LoVo (cell line): ENCODE results near the gene DCDC2.
A peak's percentile ranks its signal among the peaks of the same experiment; 100 is the strongest.
"Not testable (repeated sequence)": the region's sequence is repeated elsewhere in the genome, so short reads cannot be mapped to it uniquely, and the experiment has no call there.

Experiments used
- DNase-seq: peaks from one replicate; pipeline ENCODE4 v3.0.0-alpha.2; 2016; ENCODE audit warnings: low spot score

DCDC2 gene

DNA sequence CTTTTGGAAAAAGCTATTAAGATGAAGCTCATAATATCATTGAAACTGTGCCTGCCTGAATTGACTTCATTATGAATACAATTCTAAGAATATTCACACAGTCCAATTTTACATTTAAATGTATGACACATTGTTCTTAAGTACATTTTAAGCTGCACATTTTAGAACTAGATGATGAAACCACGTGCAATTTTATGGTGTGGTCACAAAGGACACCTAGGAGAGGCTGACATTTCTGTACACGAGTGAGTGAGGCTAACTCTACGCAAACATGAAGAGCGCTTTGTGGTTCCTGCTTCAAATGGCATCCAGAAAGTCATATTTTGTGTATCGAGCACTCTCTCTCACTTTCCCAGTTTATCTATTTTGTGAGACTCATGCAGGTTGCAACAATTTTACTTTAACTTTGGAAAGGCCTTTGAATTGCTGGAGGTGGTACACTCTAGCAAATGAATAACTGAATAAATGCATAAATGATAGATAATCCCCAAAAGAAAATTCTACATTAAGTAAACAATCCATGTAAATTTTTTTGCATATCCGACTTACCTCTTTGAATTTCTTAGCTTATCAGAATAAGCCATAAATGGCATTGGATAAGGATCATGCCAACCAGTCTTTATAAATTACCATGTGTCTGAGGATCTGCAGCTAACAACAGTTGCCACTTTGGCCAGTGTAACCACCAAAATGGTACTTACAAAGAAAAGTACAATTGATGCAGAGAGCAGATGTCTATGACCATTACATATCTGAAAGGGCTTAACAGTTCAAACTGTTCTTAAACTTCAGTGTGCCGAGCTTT lies 134.5 kb downstream of the DCDC2 start:
- peak; percentile 49 for DNase-seq

DNA sequence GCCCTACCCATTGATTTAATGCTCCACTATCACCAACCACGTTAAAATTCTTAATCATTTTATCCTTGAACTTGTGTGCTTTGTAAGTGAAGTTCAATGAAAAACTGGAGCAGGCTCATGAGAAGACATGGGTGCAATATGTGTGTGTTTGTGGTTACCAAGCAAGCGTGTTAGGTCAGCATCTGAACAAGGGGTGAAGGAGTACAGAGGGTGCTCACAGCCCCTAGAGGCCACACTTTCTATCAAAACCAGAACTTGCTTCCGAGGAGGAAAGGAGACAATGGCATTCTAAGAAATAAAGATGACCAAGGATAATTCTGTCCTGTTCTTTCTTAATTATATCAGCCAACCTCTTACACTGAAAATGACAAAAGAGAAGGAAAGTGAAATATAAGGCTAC lies 138.2 kb downstream of the DCDC2 start:
- no peak for DNase-seq

DNA sequence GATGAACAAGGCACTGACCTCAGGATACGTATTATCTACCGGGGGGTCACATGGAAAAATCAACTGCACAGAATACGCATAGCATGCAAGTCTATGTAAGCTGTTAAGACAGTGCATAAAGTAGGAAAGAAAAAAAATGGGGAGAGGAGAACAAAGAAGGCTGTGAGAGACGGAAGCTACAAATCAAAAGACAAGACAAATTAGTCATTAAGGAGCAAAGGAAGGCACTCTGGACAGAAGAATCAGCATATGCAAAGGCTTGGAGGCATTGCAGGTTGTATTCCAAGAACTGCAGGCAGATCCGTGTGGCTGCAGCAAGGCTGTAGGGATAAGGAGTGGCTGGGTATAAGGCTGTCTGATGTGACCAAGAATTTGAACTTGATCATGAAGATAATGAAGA lies 142.9 kb downstream of the DCDC2 start:
- no peak for DNase-seq

DNA sequence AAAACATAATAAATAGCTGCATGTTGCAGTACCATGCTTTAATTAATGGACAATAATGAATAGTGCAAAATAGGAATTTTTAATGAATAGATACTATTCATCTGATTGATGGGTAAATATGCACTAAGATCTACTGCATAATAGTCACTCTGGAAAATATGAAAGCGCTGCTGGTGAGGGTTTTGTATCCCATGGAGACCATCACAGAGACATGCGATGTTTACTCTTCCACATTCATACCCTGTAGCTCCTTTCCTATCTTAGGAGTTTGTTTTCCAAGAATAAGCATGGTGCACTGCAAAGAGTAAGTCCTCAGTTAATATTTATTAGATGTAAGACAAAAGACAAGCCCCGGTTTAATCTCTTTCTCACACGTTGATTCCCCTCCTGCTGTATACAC lies 150.4 kb downstream of the DCDC2 start:
- no peak for DNase-seq

DNA sequence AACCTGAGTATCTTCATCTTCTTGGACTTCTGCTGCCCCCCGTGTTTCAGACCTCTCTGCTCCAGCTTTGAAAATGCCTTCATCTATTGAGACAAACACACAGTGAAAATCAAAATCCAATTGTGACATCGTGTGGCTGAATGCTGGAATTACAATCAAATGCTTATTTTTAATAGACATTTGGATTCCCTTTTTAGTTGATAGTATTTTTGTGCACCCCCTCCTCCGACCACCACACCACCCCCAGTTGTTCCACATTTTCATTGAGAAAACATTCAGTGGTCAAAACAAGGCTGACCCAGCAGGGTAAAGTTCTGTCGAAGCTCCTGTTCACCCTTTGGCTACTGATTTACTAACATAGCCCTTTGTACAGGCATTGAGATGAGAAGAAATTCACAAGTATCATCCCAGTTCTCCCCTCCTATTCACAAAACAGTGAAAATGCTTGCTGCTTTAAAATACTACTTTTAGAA lies 152.8 kb downstream of the DCDC2 start:
- peak; percentile 51 for DNase-seq

DNA sequence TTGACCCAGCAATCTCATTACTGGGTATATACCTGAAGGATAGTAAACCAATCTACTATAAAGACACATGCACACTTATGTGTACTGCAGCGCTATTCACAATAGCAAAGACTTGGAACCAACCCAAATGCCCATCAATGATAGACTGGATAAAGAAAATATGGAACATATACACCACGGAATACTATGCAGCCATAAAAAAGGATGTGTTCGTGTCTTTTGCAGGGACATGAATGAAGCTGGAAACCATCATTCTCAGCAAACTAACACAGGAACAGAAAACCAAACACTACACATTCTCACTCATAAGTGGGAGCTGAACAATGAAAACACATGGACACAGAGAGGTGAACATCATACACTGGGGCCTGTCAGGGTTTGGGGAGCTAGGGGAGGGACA lies 153.7 kb downstream of the DCDC2 start:
- DNase-seq: not testable (repeated sequence)

DNA sequence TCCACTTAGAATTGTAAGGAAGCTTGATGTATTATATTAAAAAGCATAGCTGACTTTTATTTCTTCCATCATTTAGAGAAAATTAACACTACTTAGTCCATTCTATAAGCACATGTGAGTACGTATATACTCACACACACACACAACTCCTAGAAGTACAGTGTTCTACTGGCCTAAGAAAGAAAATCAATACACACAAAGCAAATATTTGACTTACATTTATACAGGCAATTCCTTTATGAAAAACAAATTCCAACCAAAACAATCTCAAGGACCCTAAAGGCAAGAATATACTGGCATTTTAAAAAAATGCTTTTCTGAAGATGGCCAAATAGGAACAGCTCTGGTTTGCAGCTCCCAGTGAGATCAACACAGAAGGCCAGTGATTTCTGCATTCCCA lies 160.0 kb downstream of the DCDC2 start:
- DNase-seq: no peak

DNA sequence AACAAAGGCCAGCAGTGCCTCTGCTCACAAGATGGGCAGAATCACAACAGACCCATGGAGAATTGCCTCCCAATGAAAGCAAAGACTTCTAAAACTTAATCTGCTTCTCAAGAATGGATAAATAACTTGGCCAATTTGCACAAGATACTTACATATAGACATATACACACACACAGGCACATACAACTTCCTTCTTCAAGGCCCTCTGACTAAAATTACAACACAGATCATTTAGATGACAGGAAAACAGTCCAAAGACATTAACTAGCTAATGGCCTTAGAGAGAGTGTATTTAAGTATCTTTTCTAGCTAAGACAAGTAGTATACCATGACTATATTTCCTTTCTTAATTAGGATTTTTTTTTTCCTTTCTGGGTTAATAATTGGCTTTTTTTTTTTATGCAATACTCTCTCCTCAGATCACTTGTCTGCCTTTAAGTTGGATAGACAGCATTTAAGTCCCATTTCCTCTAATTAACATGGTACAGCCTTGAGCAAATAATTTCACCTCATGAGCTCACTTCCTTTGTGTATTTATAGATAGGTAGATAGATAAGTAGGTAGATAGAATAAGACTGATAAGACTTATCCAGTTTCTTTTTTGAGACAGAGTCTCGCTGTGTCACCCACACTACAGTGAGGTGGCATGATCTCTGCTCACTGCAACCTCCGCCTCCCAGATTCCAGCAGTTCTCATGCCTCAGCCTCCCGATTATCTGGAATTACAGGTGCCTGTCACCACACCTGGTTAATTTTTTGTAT lies 161.8 kb downstream of the DCDC2 start:
- no peak for DNase-seq

DNA sequence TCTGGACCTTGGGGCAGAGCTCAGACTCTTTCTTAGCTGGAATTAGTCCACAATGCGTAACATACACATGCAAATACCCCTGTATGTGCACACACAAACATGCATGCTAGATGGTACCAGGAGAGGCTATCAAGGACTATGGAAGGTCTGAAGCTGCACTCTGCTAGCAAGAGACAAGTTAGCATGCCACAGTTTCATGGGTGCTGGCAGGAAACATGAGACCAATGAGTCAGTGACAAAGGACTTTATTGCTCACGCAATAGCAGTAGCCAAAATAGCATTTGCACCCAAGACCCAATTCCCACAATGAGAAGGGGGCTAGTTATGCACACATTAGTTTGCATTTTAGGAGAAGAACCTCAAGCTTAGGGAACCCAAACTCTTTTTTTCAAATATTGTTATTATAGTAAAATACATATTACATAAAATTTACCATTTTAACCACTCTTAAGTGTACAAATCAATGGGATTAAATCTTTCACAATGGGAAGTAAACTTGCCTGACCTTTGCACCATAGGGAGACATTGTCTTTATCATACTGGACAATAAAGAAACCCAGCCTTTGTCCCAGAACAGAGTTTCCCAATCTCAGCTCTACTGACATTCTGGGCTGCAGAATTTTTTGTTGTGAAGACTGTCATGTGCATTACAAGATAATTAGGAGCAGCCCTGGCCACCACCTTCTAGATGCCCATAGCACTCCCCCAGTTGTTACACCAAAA lies 162.7 kb downstream of the DCDC2 start:
- DNase-seq: no peak

DNA sequence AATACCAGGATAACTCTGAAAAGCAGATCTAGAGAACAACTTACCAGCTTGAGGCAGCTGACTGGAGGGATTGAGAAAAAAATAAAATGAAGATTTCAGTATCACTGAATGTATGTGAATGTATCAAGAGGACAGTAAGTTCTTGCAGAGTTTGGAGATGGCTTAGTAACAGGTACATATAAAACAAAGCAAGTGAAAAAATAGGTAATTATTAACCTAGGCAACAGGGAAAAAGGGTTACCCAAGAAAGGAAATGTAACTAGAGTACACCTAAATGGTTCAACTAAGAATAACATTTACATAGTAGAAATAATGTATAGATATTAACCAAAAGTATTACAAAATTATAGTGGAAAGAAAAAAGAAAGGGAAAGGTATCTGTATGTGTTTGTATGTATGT lies 164.5 kb downstream of the DCDC2 start:
- no peak for DNase-seq

DNA sequence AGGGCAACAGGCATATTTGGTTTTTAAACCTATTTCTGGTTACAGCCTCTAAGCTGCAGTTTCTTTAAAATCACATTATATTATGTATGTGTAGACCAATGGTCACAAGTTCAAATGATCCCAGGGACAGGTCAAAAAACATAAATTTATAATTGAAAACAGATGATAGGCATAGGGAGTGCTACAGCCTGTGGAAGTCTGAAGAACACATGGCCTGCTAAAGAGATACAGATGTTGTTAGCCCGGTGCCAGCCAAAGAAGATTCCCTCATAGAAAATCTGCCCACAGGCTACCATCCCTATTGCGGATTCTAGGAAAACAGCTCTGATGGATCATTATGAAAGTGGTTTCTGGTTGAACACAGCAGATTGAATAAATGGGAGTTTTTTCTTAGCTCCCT lies 166.5 kb downstream of the DCDC2 start:
- no peak for DNase-seq

DNA sequence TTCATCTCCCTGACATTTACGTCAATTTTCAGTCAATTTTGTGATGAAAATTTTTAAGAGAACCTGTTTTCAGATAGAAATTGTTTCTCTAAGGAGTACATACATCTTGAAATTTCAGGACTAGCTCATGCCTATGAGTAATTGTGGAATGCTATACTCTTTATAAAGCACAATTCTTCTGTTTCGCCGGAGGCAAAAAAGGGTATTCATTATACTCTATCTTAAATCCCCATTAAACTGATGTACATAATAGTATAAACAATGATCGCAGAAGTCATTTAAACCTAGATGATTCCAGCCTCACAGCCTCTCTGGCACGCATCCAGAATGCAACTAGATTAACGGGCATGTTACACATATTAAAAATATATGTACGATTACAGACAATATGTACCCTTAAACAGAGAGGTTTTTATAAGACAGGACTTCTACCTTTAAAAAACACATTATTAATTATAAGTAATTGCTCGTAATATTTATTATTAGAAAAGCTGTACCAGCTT lies 169.2 kb downstream of the DCDC2 start:
- no peak for DNase-seq

DNA sequence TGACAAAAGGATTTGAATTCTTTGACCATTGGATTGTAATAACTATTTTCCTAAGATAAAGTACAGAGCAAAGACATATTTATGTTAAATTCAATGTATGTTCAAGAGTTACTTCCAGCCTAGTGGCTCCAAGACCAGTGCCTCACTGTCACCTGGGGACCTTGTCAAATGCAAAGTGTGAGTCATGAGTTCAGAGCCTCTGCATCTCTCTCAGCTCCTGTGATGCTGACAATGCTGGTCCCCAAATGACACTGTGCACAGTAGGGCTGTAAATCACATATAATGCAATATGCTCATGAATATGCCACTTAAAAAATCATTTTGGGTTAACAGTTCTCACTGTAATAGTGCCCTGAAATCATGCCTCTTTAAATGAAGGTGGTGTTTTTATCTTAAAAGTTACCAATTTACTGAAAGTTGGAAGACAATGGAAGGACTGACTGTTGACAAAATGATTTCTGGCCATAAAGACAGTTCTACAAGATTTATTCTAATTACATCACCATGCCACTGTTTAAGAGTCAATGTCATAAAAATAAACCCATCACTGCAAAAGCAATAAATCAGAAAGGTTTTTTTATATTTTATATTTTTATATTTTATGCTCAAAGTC lies 169.8 kb downstream of the DCDC2 start:
- DNase-seq: no peak

DNA sequence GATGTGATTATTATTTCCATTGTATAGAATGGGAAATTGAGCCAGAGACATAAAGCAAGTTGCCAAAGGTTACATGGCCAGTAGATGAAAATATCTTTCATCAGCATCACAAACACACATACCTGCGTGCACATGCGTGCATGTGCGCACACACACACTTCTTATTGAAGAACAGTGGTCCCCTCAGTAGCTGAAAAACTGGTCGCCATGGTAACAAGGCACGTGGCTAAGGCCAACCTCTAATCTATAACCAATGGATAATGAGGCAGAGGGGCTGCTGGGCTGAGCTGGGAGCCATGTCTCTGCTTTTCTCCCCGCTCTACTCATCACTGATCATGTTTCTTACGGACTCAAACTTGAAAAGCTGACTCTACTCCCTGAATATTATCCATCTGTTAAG lies 171.5 kb downstream of the DCDC2 start:
- no peak for DNase-seq

DNA sequence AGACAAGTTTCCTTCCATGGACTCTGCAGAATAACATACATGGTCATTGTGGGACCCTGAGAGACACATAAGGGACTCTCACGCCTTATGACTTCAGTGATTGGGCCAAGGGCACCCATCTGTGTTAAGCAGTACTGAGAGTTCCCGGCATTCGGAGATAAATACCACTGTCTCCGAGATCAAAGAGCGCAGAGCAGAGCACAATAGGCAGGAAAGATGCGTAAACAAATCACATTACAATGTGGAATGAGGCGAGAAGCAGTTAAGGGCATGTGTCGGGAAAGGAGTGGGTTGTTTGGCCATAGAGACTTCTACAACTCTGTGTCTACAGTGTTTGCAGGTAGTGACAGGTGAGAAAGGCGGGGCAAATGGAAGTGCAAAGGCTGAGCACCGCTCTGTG lies 174.3 kb downstream of the DCDC2 start:
- no peak for DNase-seq

DNA sequence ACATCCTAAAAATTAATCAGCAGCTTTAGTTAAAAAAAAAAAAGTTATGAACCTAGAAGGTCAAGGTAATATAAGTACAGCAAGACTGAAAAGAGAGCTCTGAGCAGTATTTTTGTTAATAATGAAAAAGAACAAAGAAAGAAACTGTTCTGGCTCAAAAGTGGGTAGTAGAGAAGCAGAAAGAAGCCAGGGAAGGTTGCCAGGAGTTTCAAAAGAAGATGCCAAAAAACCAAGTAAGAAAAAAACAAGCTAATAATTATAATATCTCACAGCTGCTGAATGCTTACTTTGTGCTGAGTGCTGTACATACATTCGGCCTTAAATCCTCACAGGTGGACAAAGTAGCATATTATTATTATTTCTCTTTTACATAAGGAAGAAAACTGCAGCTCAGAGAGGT lies 200.0 kb downstream of the DCDC2 start:
- DNase-seq: no peak

DNA sequence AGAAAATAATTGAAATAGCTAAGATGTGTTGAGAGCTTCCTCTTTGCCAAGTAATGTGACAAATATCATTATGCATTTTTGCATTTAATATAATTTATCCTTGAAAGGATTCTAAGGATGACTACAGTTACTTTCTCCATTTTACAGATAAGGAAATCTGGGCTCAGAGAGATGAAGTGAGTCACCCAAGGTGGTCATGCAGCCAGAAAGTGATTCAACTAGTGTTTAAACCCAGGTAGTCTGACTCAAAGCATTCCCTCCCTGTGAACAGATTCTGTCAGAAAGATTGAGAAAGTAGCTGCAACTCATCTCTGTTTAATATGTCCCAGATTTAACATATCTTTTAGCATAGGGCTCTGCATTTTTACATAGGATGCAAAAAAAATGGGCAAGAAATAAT lies 203.7 kb downstream of the DCDC2 start:
- no peak for DNase-seq

DNA sequence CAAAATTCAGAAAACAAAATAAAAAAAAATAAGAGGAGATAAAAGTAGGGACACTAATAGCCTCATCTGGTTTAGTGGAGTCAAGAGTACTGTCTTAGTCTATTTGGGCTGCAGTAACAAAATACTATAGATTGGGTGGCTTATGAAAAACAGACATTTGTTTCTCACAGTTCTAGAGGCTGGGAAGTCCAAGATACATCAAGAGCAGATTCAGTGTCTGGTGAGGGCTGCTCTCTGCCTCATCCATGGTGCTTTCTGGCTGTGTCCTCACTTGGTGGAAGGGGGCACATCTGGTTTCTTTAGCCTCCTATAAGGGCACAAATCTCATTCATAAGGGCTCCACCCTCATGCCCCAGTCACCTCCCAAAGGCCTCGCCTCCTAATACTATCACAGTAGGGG lies 205.8 kb downstream of the DCDC2 start:
- DNase-seq: no peak

DNA sequence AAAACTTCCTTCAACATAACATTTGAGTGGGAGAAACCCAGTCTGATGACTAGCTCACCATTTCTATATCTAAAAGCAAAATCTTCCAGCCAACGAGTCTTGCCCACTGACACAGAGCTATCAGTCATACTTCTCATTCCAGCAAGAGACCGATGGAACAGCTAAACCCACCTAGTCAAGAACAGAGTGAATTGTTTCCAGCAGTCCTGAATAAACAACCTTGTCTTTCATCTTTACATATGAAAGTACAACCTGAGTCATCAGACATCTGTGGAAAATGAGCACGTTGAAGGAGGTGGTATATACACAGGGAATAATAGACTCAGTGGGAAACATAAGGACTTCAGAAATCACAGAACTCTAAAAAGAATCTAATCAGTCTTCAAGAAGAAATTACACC lies 208.0 kb downstream of the DCDC2 start:
- DNase-seq: no peak

DNA sequence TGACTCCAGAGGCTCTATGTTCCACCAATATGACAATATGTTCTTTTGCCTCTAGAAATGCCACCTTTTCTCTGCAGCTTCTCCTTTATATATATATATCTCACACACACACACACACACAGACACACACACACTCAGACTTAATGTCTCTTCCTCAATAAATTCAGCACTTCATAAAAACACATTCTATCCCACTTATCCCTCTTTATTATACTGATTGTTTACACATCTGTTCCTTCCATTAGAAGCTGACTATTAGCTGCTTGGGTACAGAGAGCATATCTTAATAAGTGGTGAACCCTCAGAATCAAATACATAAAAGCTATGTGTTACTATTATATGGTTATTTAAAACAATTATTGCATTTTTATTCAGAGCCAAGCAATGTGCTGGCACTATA lies 208.6 kb downstream of the DCDC2 start:
- DNase-seq: no peak

DNA sequence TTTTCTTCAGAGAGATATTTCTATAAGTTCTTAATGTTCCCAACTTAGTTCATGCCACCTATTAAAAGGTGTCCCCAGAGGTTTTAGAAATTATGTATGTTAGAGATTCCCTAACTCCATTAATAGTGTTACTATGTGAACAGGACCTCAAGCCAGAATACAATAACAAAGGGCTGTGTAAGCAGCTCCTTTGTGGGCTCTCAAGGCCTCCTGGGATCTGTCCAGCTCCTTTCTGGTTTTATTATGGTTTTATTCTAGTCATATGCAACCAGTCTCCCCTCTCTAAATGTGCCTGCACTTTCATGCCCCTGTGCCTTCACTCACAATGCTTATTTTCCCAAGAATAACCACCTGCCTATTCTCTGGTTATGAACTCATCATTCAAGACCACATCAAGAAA lies 209.2 kb downstream of the DCDC2 start:
- no peak for DNase-seq

DNA sequence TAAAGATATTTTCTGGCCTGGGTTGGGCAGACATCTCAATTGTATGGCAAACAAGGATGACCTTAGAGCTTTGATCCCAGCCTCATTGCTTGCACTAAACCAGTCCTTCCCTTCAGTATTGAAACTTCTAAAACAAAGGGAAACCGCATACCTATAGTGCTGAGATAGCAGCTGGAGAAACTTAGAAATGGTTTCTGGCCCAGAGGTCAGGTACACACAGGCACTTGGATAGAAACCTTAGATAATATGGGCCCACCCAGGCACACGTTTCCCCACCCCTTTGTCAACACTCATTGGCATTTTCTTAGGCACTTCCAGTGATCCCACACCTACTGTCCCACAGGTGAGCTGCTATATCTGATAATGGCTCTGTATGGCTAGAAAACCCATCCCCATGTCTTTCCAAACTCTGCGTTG lies 209.7 kb downstream of the DCDC2 start:
- no peak for DNase-seq
